Body of pancreas (tissue), 4 donors: ENCODE data around the gene CAP1. TPM values are rescaled to one million over a fixed set of nuclear protein-coding genes. Genes with fewer than 3 reads are reported as not detected.

Experiments
- ATAC-seq: fragments of 150-250 bp; one replicate; pipeline ENCODE4 v1.9.1; 2016
- DNase-seq, 4 donors: peaks; one replicate each; pipeline ENCODE4 v3.0.0-alpha.2; 2019
- H3K27ac ChIP-seq, 4 donors: fragments of 200-600 bp; sonication (generic); 1 replicate in 3 of 4; 2 replicates in 1 of 4; pipeline versions ENCODE4 v1.5.1 to v1.6.1; 2016 to 2019; ENCODE audit warnings: mild to moderate bottlenecking in 1 of 4, mixed read lengths in 1 of 4, moderate library complexity in 1 of 4
- H3K27me3 ChIP-seq, 2 donors: fragments of 200-600 bp; sonication (generic); one replicate each; pipeline ENCODE4 v1.6.0; 2016; ENCODE audit warnings: mild to moderate bottlenecking in 1 of 2
- H3K36me3 ChIP-seq, 2 donors: fragments of 200-600 bp; sonication (generic); replicated peaks in 1 of 2; 2 replicates each; pipeline ENCODE4 v1.5.1; 2016; ENCODE audit warnings: low read depth in 2 of 2; ENCODE audit not compliant: insufficient read depth in 1 of 2
- H3K4me1 ChIP-seq: fragments of 200-600 bp; sonication (generic); one replicate; pipeline ENCODE4 v1.6.0; 2016
- H3K4me3 ChIP-seq, 2 donors: fragments of 200-600 bp; sonication (generic); 1 replicate in 1 of 2; 2 replicates in 1 of 2; pipeline ENCODE4 v1.5.1; 2016 to 2019
- H3K9me3 ChIP-seq, 3 donors: fragments of 200-600 bp; sonication (generic); 1 replicate in 2 of 3; 2 replicates in 1 of 3; pipeline ENCODE4 v1.5.1; 2016
- CTCF ChIP-seq, 7 experiments: fragments of 450-650 bp in 4 of 7; fragments of 200-600 bp in 3 of 7; sonication (generic) in 3 of 7; IDR thresholded peaks; one replicate each; pipeline ENCODE4 v1.5.1; 2016 to 2019; ENCODE audit warnings: antibody characterized with exemption in 7 of 7
- POLR2A ChIP-seq, 3 donors: fragments of 450-650 bp; IDR thresholded peaks; one replicate each; pipeline ENCODE4 v1.6.1; 2016; ENCODE audit warnings: antibody characterized with exemption in 3 of 3, mild to moderate bottlenecking in 2 of 3
- WGBS, 2 donors: methylation state at CpG; one replicate each; pipeline ENCODE4 v1.1.5; 2017; 5-methylcytosine and 5-hydroxymethylcytosine counted together
- intact Hi-C: fragments of 100-400 bp; cut with DNase I; formaldehyde crosslinking; loops from one replicate; pipeline ENCODE4 v1.15.1; 2023
- total RNA-seq, 2 donors: library from RNA; depleted of rRNA; stranded (reverse); fragments of >200 nt; gene quantifications; one replicate each; pipeline ENCODE4 v1.1.0, GENCODE V29; 2016

Gene CAP1
- total RNA-seq, 2 donors from 2014 or later = 60.7 to 66.3 TPM

- intact Hi-C loops = no loop called here
- no peak overlapping the region for H3K4me3 ChIP-seq
- H3K9me3 ChIP-seq = no peaks in the 10 kb centered on the region
- no peaks in the 10 kb centered on the region for H3K27me3 ChIP-seq
- ATAC-seq (no peak), DNase-seq (no peak)
- 85% methylated on average over 5 of the region's 5 CpGs for WGBS, 2 donors
- peaks cover 0 to 9% of the 10 kb centered on the region in 2 donors for H3K36me3 ChIP-seq
- H3K4me1 ChIP-seq = no peaks in the 10 kb centered on the region
- TF ChIP-seq CTCF (IDR thresholded peaks at IDR 0.05) (no peak), POLR2A (IDR thresholded peaks at IDR 0.05) (no peak)
- no peak overlapping the region for H3K27ac ChIP-seq
Observed at GRCh38 chr1:40090652-40091355, 50.3 kb downstream of the CAP1 start.

GRCh38 chr1:40092241-40092640 is 51.7 kb downstream of the CAP1 start:
- Histone ChIP-seq H3K9me3 (no peaks in the 10 kb centered on the region), H3K4me3 (no peak overlapping the region), H3K27ac (no peak overlapping the region), H3K4me1 (peaks cover 10% of the 10 kb centered on the region), H3K36me3 (peaks cover 0 to 9% of the 10 kb centered on the region in 2 donors), H3K27me3 (no peaks in the 10 kb centered on the region)
- 85 to 86% methylated on average over 2 of the region's 2 CpGs for WGBS, 2 donors
- intact Hi-C loops = no loop called here
- DNase-seq (no peak), ATAC-seq (no peak)
- TF ChIP-seq POLR2A (IDR thresholded peaks at IDR 0.05) = no peak
- TF ChIP-seq CTCF (IDR thresholded peaks at IDR 0.05) = no peak

GRCh38 chr1:40092706-40093639 is 52.4 kb downstream of the CAP1 start:
- no peak for DNase-seq

GRCh38 chr1:40094466-40095110 is 54.1 kb downstream of the CAP1 start:
- TF ChIP-seq CTCF (IDR thresholded peaks at IDR 0.05) (no peak), POLR2A (IDR thresholded peaks at IDR 0.05) (no peak)
- peak overlapping the region in 1 of 4 donors; percentile 16 for H3K27ac ChIP-seq
- no peak for ATAC-seq
- no peaks in the 10 kb centered on the region for H3K9me3 ChIP-seq
- no peaks in the 10 kb centered on the region for H3K27me3 ChIP-seq
- H3K4me3 ChIP-seq = no peak overlapping the region
- H3K4me1 ChIP-seq = peaks cover 15% of the 10 kb centered on the region
- H3K36me3 ChIP-seq = peaks cover 0 to 7% of the 10 kb centered on the region in 2 donors
- WGBS, 2 donors = 65 to 72% methylated on average over 4 of the region's 4 CpGs
- intact Hi-C loops = no loop called here
- DNase-seq = no peak

More at GRCh38 chr1:40092706-40093639, 52.4 kb downstream of the CAP1 start:
- no peaks in the 10 kb centered on the region for H3K27me3 ChIP-seq
- H3K4me3 ChIP-seq = no peak overlapping the region
- WGBS, 2 donors = 66 to 67% methylated on average over 6 of the region's 6 CpGs
- H3K4me1 ChIP-seq = peaks cover 15% of the 10 kb centered on the region
- peaks cover 0 to 9% of the 10 kb centered on the region in 2 donors for H3K36me3 ChIP-seq
- no peaks in the 10 kb centered on the region for H3K9me3 ChIP-seq
- ATAC-seq = no peak
- TF ChIP-seq CTCF (IDR thresholded peaks at IDR 0.05) = no peak
- TF ChIP-seq POLR2A (IDR thresholded peaks at IDR 0.05) = no peak
- intact Hi-C loops = no loop called here
- no peak overlapping the region for H3K27ac ChIP-seq
